Smooth muscle cell of the brain vasculature (primary cell): ENCODE data around the gene ZDHHC7.
"Not testable (repeated sequence)": the region's sequence is repeated elsewhere in the genome, so short reads cannot be mapped to it uniquely, and the experiment has no call there.

Experiments used
- DNase-seq: peaks from one replicate; pipeline ENCODE4 v3.0.0-alpha.2; 2012; ENCODE audit warnings: low read depth, low spot score

The ZDHHC7 gene

GRCh38 chr16:85010931-85011845 is at the start of gene ZDHHC7:
Gene ZDHHC7, minus strand, starts transcription at chr16:85011535. Its CDS starts 20,917 bp downstream, at chr16:84990618.
- peak; percentile 67 for DNase-seq

GRCh38 chr16:85058909-85059308 is 47.6 kb upstream of the ZDHHC7 start:
- DNase-seq, result no peak

- DNase-seq, result no peak
These were observed 46.6 kb upstream of the ZDHHC7 start for GRCh38 chr16:85057948-85058347.

GRCh38 chr16:85057212-85057889 is 46.0 kb upstream of the ZDHHC7 start:
- no peak for DNase-seq

- no peak for DNase-seq
These were observed 44.9 kb upstream of the ZDHHC7 start for GRCh38 chr16:85056211-85056748.

GRCh38 chr16:85055493-85056210 is 44.3 kb upstream of the ZDHHC7 start:
- DNase-seq, result no peak

- no peak for DNase-seq
These were observed 43.7 kb upstream of the ZDHHC7 start for GRCh38 chr16:85054948-85055492.

GRCh38 chr16:85054321-85054720 is 43.0 kb upstream of the ZDHHC7 start:
- DNase-seq, result not testable (repeated sequence)

- no peak for DNase-seq
These were observed 41.2 kb upstream of the ZDHHC7 start for GRCh38 chr16:85052536-85052935.

- DNase-seq, result no peak
These were observed 40.3 kb upstream of the ZDHHC7 start for GRCh38 chr16:85051683-85052082.

- no peak for DNase-seq
These were observed 39.8 kb upstream of the ZDHHC7 start for GRCh38 chr16:85051067-85051581.

GRCh38 chr16:85049706-85050305 is 38.5 kb upstream of the ZDHHC7 start:
- DNase-seq, result no peak

- no peak for DNase-seq
These were observed 37.7 kb upstream of the ZDHHC7 start for GRCh38 chr16:85048921-85049562.

- no peak for DNase-seq
These were observed 36.6 kb upstream of the ZDHHC7 start for GRCh38 chr16:85047867-85048455.

- DNase-seq, result no peak
These were observed 35.9 kb upstream of the ZDHHC7 start for GRCh38 chr16:85046931-85047866.

- DNase-seq, result no peak
These were observed 35.2 kb upstream of the ZDHHC7 start for GRCh38 chr16:85046472-85046916.

- DNase-seq, result no peak
These were observed 34.5 kb upstream of the ZDHHC7 start for GRCh38 chr16:85045641-85046471.

- no peak for DNase-seq
These were observed 33.7 kb upstream of the ZDHHC7 start for GRCh38 chr16:85045077-85045476.
